Fibroblast of skin of abdomen (primary cell): ENCODE measurements around the gene SLC6A19. TPM values are rescaled to one million over a fixed set of nuclear protein-coding genes. Genes with fewer than 3 reads are reported as not detected.
"Not testable (repeated sequence)": the region's sequence is repeated elsewhere in the genome, so short reads cannot be mapped to it uniquely, and the experiment has no call there.

ENCODE experiments used
- DNase-seq: peaks from one replicate; pipeline ENCODE4 v3.0.0-alpha.2; 2013
- polyA plus RNA-seq, 2 experiments: library from polyadenylated mRNA; unstranded; fragments of 120-200 nt; gene quantifications; one replicate each; pipeline ENCODE4 v1.2.1, GENCODE V29; 2013; ENCODE audit not compliant: insufficient read length in 2 of 2

Gene SLC6A19
- not detected for polyA plus RNA-seq (2013, experiment 1 of 2; ENCODE audit: insufficient read length)
- polyA plus RNA-seq (2013, experiment 2 of 2; ENCODE audit: insufficient read length), result not detected

- no peak for DNase-seq
These were observed at the start of gene SLC6A19 for GRCh38 chr5:1201327-1202025. SLC6A19 (plus strand) TSS chr5:1201595; CDS start chr5:1201651, 56 bp downstream.

- no peak for DNase-seq
These were observed 49.2 kb upstream of the SLC6A19 start for GRCh38 chr5:1152156-1152555.

GRCh38 chr5:1152771-1153282 is 48.6 kb upstream of the SLC6A19 start:
- DNase-seq, result no peak

GRCh38 chr5:1153428-1153827 is 48.0 kb upstream of the SLC6A19 start:
- no peak for DNase-seq

- DNase-seq, result no peak
These were observed 46.0 kb upstream of the SLC6A19 start for GRCh38 chr5:1155191-1156032.

- no peak for DNase-seq
These were observed 45.2 kb upstream of the SLC6A19 start for GRCh38 chr5:1156033-1156753.

- DNase-seq, result no peak
These were observed 44.5 kb upstream of the SLC6A19 start for GRCh38 chr5:1156754-1157460.

- DNase-seq, result not testable (repeated sequence)
These were observed 43.9 kb upstream of the SLC6A19 start for GRCh38 chr5:1157461-1157986.

GRCh38 chr5:1158647-1159340 is 42.6 kb upstream of the SLC6A19 start:
- no peak for DNase-seq

- DNase-seq, result no peak
These were observed 42.1 kb upstream of the SLC6A19 start for GRCh38 chr5:1159341-1159675.

GRCh38 chr5:1159774-1160406 is 41.5 kb upstream of the SLC6A19 start:
- DNase-seq, result no peak

- DNase-seq, result no peak
These were observed 40.1 kb upstream of the SLC6A19 start for GRCh38 chr5:1161108-1161832.

- DNase-seq, result no peak
These were observed 39.6 kb upstream of the SLC6A19 start for GRCh38 chr5:1161833-1162229.

GRCh38 chr5:1162276-1162675 is 39.1 kb upstream of the SLC6A19 start:
- no peak for DNase-seq

- DNase-seq, result no peak
These were observed 38.6 kb upstream of the SLC6A19 start for GRCh38 chr5:1162751-1163150.

- DNase-seq, result no peak
These were observed 38.0 kb upstream of the SLC6A19 start for GRCh38 chr5:1163366-1163765.

GRCh38 chr5:1163879-1164278 is 37.5 kb upstream of the SLC6A19 start:
- DNase-seq, result no peak

- no peak for DNase-seq
These were observed 36.4 kb upstream of the SLC6A19 start for GRCh38 chr5:1164696-1165630.

GRCh38 chr5:1165864-1166263 is 35.5 kb upstream of the SLC6A19 start:
- no peak for DNase-seq
